NB4 (cell line): ENCODE results near the gene RAI14.
"Not testable (repeated sequence)": the region's sequence is repeated elsewhere in the genome, so short reads cannot be mapped to it uniquely, and the experiment has no call there.

Experiments
- DNase-seq: peaks from one replicate; pipeline ENCODE4 v3.0.0; 2010; ENCODE audit warnings: low read depth
- H3K4me3 ChIP-seq: one replicate; pipeline ENCODE4 v1.5.1; 2011; ENCODE audit warnings: mild to moderate bottlenecking, low read depth, low read length, moderate library complexity
- MYC ChIP-seq: IDR thresholded peaks from 2 replicates; pipeline ENCODE4 v1.6.1; 2011; ENCODE audit warnings: low read depth, low read length
- POLR2A ChIP-seq: IDR thresholded peaks from 2 replicates; pipeline ENCODE4 v1.6.1; 2011; ENCODE audit warnings: mild to moderate bottlenecking; ENCODE audit not compliant: insufficient read length; ENCODE audit errors: extremely low read depth
- TF ChIP-seq, protein P1 (sequence below): IDR thresholded peaks from one replicate; pipeline ENCODE4 v1.5.1; 2012; ENCODE audit warnings: low read depth, low read length
- TF ChIP-seq, protein P2 (sequence below): IDR thresholded peaks from 2 replicates; pipeline ENCODE4 v1.6.1; 2011; ENCODE audit warnings: low read depth, low read length

The RAI14 gene

DNA sequence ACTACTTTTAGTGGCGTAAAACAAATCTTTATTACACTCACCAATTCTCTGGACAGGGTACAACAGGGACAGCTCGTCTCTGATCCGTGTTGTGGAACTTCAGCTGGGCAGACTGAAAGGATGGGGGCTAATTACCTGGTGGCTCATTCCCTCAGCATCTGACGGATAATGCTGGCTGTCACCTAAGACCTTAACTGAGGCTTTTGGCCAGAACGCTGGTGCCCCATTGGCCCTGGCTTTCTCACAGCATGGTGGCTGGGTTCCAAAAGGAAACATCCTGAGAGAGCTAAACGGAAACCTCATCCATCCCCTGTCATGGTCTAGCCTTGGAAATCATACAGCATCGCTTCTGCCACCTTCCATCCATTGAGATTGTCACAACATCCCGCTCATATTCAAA, 62.9 kb downstream of the RAI14 start:
- TF ChIP-seq, protein P1, sequence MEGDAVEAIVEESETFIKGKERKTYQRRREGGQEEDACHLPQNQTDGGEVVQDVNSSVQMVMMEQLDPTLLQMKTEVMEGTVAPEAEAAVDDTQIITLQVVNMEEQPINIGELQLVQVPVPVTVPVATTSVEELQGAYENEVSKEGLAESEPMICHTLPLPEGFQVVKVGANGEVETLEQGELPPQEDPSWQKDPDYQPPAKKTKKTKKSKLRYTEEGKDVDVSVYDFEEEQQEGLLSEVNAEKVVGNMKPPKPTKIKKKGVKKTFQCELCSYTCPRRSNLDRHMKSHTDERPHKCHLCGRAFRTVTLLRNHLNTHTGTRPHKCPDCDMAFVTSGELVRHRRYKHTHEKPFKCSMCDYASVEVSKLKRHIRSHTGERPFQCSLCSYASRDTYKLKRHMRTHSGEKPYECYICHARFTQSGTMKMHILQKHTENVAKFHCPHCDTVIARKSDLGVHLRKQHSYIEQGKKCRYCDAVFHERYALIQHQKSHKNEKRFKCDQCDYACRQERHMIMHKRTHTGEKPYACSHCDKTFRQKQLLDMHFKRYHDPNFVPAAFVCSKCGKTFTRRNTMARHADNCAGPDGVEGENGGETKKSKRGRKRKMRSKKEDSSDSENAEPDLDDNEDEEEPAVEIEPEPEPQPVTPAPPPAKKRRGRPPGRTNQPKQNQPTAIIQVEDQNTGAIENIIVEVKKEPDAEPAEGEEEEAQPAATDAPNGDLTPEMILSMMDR, result no peak
- TF ChIP-seq MYC (no peak), POLR2A (no peak)
- TF ChIP-seq, protein P2, sequence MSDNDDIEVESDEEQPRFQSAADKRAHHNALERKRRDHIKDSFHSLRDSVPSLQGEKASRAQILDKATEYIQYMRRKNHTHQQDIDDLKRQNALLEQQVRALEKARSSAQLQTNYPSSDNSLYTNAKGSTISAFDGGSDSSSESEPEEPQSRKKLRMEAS, result no peak
- DNase-seq, result no peak
- H3K4me3 ChIP-seq, result no peak overlapping the region

DNA sequence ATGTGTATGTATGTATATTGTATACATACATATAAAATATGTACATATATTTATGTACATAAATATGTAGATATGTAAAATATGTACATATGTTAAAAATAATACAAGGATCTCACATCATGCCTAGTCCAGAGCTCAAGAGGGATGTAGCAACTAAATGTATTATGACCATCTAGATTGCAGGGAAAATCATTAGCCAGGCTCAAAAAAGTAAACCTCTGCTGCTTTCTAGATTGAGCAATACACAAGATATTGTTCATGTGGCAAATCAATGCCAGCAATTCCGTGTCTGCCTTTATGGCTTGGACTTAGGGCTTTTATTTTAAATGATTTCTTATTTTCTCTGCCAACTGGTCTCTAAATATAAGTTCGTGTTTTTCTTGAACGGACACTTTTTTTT, 65.2 kb downstream of the RAI14 start:
- TF ChIP-seq MYC, result no peak
- TF ChIP-seq, protein P1, result no peak
- TF ChIP-seq, protein P2, result no peak
- TF ChIP-seq POLR2A, result no peak
- no peak overlapping the region for H3K4me3 ChIP-seq
- DNase-seq, result no peak

DNA sequence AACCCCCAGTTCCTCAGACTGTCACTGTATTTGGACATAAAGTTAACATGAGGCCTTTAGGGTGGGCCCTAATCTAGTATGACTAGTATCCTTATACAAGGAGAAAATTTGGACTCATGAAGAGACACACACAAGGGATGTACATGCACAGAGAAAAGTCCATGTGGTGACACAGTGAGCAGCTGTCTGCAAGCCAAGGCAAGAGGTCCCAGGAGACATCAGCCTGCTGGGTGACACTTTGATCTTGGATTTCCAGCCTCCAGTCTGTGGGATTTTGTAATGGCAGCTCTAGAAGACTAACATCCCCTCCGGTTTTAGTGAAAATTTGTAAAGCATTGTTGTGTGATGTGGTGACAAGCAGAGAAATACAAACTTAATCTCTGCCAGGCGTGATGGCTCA, 66.1 kb downstream of the RAI14 start:
- TF ChIP-seq, protein P2, result no peak
- TF ChIP-seq POLR2A (no peak), MYC (no peak)
- TF ChIP-seq, protein P1, result no peak
- H3K4me3 ChIP-seq, result no peak overlapping the region
- no peak for DNase-seq

DNA sequence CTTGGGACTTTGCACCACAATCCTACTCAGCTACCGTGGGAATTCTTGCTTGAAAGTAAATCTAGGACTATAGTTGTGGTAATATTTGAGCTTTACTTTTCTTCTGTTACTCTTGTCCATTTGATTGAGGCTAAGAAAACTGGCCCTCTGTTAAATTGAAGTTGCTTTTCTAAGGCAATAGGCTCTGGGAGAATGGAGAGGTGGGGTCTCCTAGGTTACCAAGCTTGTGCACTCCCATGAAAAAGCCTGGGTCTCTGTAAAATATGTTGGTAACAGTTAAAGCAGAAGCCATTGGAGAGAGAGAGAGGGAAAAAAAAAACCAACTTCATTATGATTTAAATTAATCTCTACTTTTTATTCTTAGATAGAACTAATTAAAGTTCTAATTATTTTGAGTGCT, 68.6 kb downstream of the RAI14 start:
- DNase-seq, result no peak
- H3K4me3 ChIP-seq, result no peak overlapping the region
- TF ChIP-seq, protein P2, result no peak
- TF ChIP-seq, protein P1, result no peak
- TF ChIP-seq POLR2A, result no peak
- no peak for TF ChIP-seq MYC

DNA sequence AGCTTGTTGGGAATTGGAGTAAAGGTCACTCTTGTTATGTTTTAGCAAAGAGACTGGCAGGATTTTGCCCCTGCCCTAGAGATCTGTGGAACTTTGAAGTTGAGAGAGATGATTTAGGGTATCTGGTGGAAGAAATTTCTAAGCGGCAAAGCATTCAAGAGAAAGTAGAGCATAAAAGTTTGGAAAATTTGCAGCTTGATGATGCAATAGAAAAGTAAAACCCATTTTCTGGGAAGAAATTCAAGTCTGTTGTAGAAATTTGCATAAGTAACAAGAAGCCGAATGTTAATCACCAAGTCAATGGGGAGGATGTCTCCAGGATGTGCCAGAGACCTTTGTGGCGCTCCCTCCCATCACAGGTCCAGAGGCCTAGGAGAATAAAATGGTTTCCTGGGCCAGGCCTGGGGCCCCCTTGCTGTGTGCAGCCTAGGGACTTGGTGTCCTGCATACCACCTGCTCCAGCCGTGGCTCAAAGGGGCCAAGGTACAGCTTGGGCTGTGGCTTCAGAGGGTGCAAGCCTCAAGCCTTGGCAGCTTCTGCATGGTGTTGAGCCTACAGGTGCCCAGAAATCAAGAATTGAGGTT, 71.1 kb downstream of the RAI14 start:
- DNase-seq, result not testable (repeated sequence)

DNA sequence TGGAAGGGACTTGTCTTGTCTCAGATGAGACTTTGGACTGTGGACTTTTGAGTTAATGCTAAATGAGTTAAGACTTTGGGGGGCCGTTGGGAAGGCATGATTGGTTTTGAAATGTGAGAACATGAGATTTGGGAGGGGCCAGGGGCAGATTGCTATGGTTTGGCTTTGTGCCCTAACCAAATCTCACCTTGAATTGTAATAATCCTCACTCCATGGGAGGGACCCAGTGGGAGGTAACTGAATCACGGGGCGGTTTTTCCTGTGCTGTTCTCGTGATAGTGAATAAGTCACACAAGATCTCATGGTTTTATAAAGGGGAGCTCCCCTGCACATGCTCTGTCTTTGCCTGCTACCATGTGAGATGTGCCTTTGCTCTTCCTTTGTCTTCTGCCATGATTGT, 72.1 kb downstream of the RAI14 start:
- TF ChIP-seq, protein P1, result no peak
- TF ChIP-seq, protein P2, result no peak
- TF ChIP-seq MYC, result no peak
- no peak for TF ChIP-seq POLR2A
- DNase-seq, result no peak
- no peak overlapping the region for H3K4me3 ChIP-seq

More for the DNA sequence above, 71.1 kb downstream of the RAI14 start:
- H3K4me3 ChIP-seq, result not testable (repeated sequence)
